ENCODE results near the gene CLDN22. TPM values are rescaled to one million over a fixed set of nuclear protein-coding genes. Genes with fewer than 3 reads are reported as not detected.
A peak's percentile ranks its signal among the peaks of the same experiment; 100 is the strongest.

CLDN22 gene
- total and polyA plus RNA-seq, 9 of the 15 experiments (the other 6 are each of a cell fraction or from before 2014, with no cell fraction given): 0.21 TPM; not detected in 8

DNA sequence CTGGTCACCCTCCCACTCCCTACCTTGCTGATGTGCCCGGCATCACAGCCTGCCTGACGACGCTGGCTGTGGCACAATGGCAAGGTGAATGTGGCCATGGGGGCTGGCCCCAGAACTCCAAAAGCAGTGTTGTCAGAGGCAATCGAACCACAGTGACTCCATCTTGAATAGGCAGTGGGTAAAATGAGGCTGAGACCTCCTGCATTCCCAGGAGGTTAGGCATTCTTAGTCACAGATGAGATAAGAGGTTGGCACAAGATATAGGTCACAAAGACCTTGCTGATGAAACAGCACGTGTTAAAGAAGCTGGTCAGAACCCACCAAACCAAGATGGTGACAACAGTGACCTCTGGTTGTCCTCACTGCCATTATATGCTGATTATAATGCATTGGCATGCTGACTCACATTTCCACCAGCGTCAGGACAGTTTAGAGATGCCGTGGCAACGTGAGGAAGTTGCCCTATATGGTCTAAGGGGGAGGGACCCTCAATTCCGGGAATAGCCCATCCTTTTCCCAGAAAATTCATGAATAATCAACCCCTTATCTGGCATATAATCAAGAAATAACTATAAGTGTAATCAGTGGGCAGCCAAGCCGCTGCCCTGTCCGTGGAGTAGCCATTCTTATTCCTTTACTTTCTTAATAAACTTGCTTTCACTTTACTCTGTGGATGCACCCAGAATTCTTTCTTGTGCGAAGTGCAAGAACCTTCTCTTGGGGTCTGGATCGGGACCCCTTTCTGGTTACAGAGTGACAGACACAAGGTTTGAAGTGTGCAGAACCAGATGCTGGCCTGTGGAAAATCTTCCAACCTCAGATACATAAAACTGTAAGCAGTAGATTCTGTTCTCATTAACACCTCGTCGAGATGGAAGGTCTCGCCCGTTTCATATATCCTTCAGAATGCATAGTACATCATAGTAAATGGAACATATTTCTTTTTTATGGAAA is 28.9 kb upstream of the CLDN22 start (continued):
- TF ChIP-seq AFF1 (IDR thresholded peaks at IDR 0.05; ENCODE audit: low read depth in 1 of 2, partially characterized antibody in 2 of 2): peak in 1 of 2 experiments; percentile 57
- TF ChIP-seq ETV5 (CRISPR knock-in tag; IDR thresholded peaks at IDR 0.05; ENCODE audit: low read depth): no peak
- no peak for TF ChIP-seq ZNF124 (CRISPR knock-in tag; IDR thresholded peaks at IDR 0.05)
- peak; percentile 53; the same call in 1 of the 2 replicates for TF ChIP-seq CTBP1 (IDR thresholded peaks at IDR 0.05; ENCODE audit: borderline replicate concordance)
- TF ChIP-seq ZNF407 (IDR thresholded peaks at IDR 0.05; ENCODE audit: low read depth): no peak
- TF ChIP-seq ZNF23 (CRISPR knock-in tag; IDR thresholded peaks at IDR 0.05): peak; percentile 93
- TF ChIP-seq ZKSCAN3 (CRISPR knock-in tag; IDR thresholded peaks at IDR 0.05): peak; percentile 83
- 0 out of 2 replicates have a peak, but pooled peaks have one; percentile 32 for TF ChIP-seq POLR2G (IDR thresholded peaks at IDR 0.05; ENCODE audit: low read depth, low read length)
- TF ChIP-seq SMAD1 (IDR thresholded peaks at IDR 0.05; ENCODE audit: low read depth, low read length, partially characterized antibody): no peak
- TF ChIP-seq TCF7L2 (IDR thresholded peaks at IDR 0.05; ENCODE audit: low read depth, low read length): no peak
- TF ChIP-seq STAG1 (CRISPR knock-in tag; IDR thresholded peaks at IDR 0.05; ENCODE audit: borderline replicate concordance): no peak
- TF ChIP-seq ZNF408 (CRISPR knock-in tag; IDR thresholded peaks at IDR 0.05; ENCODE audit: low read depth): peak; percentile 61; the same call in 1 of the 2 replicates
- TF ChIP-seq SMAD2 (IDR thresholded peaks at IDR 0.05; ENCODE audit: low read depth, low read length): no peak
- no peak for TF ChIP-seq MEF2A (IDR thresholded peaks at IDR 0.05; ENCODE audit: control insufficient read depth, low read depth, low read length)
- TF ChIP-seq MTF1 (CRISPR knock-in tag; IDR thresholded peaks at IDR 0.05; ENCODE audit: borderline replicate concordance): peak; percentile 94

Measured in K562 (cell line).